Liver (tissue), 9 donors: Measurements from ENCODE around the gene TFPI. TPM values are rescaled to one million over a fixed set of nuclear protein-coding genes. Genes with fewer than 3 reads are reported as not detected.

ENCODE experiments used
- DNase-seq: peaks from one replicate; pipeline ENCODE4 v3.0.0-alpha.2; 2017; ENCODE audit warnings: low spot score
- H3K27ac ChIP-seq, 2 donors: one replicate each; pipeline ENCODE4 v1.7.0; 2013; ENCODE audit warnings: inconsistent platforms in 2 of 2, low read length in 2 of 2, control low read depth in 1 of 2, low read depth in 1 of 2, mild to moderate bottlenecking in 1 of 2
- H3K27me3 ChIP-seq, 4 donors: one replicate each; pipeline versions ENCODE4 v1.6.1 to v1.7.0; 2013; ENCODE audit warnings: low read length in 3 of 4, inconsistent platforms in 1 of 4, mild to moderate bottlenecking in 1 of 4, moderate library complexity in 1 of 4; ENCODE audit not compliant: control insufficient read depth in 4 of 4, insufficient read depth in 4 of 4
- H3K36me3 ChIP-seq, 4 donors: one replicate each; pipeline versions ENCODE4 v1.6.1 to v1.7.0; 2013; ENCODE audit warnings: low read length in 3 of 4, mild to moderate bottlenecking in 3 of 4, low read depth in 1 of 4, moderate library complexity in 1 of 4; ENCODE audit not compliant: control insufficient read depth in 4 of 4, insufficient read depth in 3 of 4
- H3K4me1 ChIP-seq, 4 donors: one replicate each; pipeline versions ENCODE4 v1.6.1 to v1.7.0; 2013; ENCODE audit warnings: low read length in 3 of 4, mild to moderate bottlenecking in 3 of 4, moderate library complexity in 1 of 4; ENCODE audit not compliant: control insufficient read depth in 4 of 4, insufficient read depth in 4 of 4
- H3K4me3 ChIP-seq, 3 donors: one replicate each; pipeline versions ENCODE4 v1.6.1 to v1.7.0; 2013; ENCODE audit warnings: low read length in 3 of 3, control low read depth in 1 of 3, low read depth in 1 of 3, mild to moderate bottlenecking in 1 of 3
- H3K9ac ChIP-seq, 2 donors: one replicate each; pipeline ENCODE4 v1.7.0; 2013; ENCODE audit warnings: low read length in 2 of 2, mild to moderate bottlenecking in 2 of 2, moderate library complexity in 2 of 2, control low read depth in 1 of 2, low read depth in 1 of 2
- H3K9me3 ChIP-seq, 4 donors: one replicate each; pipeline versions ENCODE4 v1.6.1 to v1.7.0; 2013; ENCODE audit warnings: low read length in 3 of 4; ENCODE audit not compliant: control insufficient read depth in 4 of 4
- ATF3 ChIP-seq: IDR thresholded peaks from 2 replicates; pipeline ENCODE4 v1.6.1; 2016; ENCODE audit warnings: antibody characterized with exemption
- CTCF ChIP-seq: fragments of 150-350 bp; IDR thresholded peaks from 2 replicates; pipeline ENCODE4 v1.5.1; 2017; ENCODE audit warnings: improper control_type of control experiment, low read depth, low read length; ENCODE audit not compliant: missing input control
- EGR1 ChIP-seq, 2 donors: IDR thresholded peaks; 2 replicates each; pipeline ENCODE4 v1.6.1; 2016 to 2018; ENCODE audit warnings: antibody characterized with exemption in 2 of 2, low read depth in 2 of 2
- FOXA1 ChIP-seq: IDR thresholded peaks from 2 replicates; pipeline ENCODE4 v1.6.1; 2016; ENCODE audit warnings: antibody characterized with exemption
- FOXA2 ChIP-seq: IDR thresholded peaks from 2 replicates; pipeline ENCODE4 v1.6.1; 2016; ENCODE audit warnings: antibody characterized with exemption
- GABPA ChIP-seq, 2 donors: IDR thresholded peaks in 1 of 2; conservative IDR thresholded peaks in 1 of 2; 2 replicates each; pipeline ENCODE4 v1.6.1; 2016; ENCODE audit warnings: antibody characterized with exemption in 2 of 2, mild to moderate bottlenecking in 1 of 2, moderate library complexity in 1 of 2
- HNF4A ChIP-seq, 2 donors: conservative IDR thresholded peaks; 2 replicates each; pipeline ENCODE4 v1.6.1; 2016; ENCODE audit warnings: antibody characterized with exemption in 2 of 2, mild to moderate bottlenecking in 2 of 2
- HNF4G ChIP-seq: IDR thresholded peaks from 2 replicates; pipeline ENCODE4 v1.6.1; 2016; ENCODE audit warnings: antibody characterized with exemption
- JUND ChIP-seq, 2 donors: IDR thresholded peaks; 2 replicates each; pipeline ENCODE4 v1.6.1; 2016; ENCODE audit warnings: antibody characterized with exemption in 2 of 2
- MAX ChIP-seq: IDR thresholded peaks from 2 replicates; pipeline ENCODE4 v1.6.1; 2016; ENCODE audit warnings: antibody characterized with exemption
- NR2F2 ChIP-seq: IDR thresholded peaks from 2 replicates; pipeline ENCODE4 v1.6.1; 2016; ENCODE audit warnings: antibody characterized with exemption
- RAD21 ChIP-seq, 2 donors: IDR thresholded peaks; 2 replicates each; pipeline ENCODE4 v1.6.1; 2016; ENCODE audit warnings: antibody characterized with exemption in 2 of 2, mild to moderate bottlenecking in 2 of 2
- RXRA ChIP-seq, 2 donors: IDR thresholded peaks; 2 replicates each; pipeline ENCODE4 v1.6.1; 2017 to 2018; ENCODE audit warnings: antibody characterized with exemption in 2 of 2, mild to moderate bottlenecking in 1 of 2
- SP1 ChIP-seq: IDR thresholded peaks from 2 replicates; pipeline ENCODE4 v1.6.1; 2018; ENCODE audit warnings: antibody characterized with exemption, mild to moderate bottlenecking
- TAF1 ChIP-seq: conservative IDR thresholded peaks from 2 replicates; pipeline ENCODE4 v1.6.1; 2016; ENCODE audit warnings: antibody characterized with exemption, mild to moderate bottlenecking
- YY1 ChIP-seq: IDR thresholded peaks from 2 replicates; pipeline ENCODE4 v1.6.1; 2016; ENCODE audit warnings: antibody characterized with exemption, mild to moderate bottlenecking
- WGBS: extraction: QIAGEN DNeasy Blood & Tissue Kit; methylation state at CpG from one replicate; pipeline ENCODE4 v1.1.7; 2013; 5-methylcytosine and 5-hydroxymethylcytosine counted together
- polyA plus RNA-seq, 2 donors: library from polyadenylated mRNA; stranded (reverse) in 1 of 2; unstranded in 1 of 2; fragments of 200-250 nt in 1 of 2; fragments of >200 nt in 1 of 2; fragmentation: Nextera tagmentation in 1 of 2; extraction: Ambion mirVana in 1 of 2; gene quantifications; one replicate each; pipeline versions ENCODE4 v1.2.1 to v1.2.3, GENCODE V29; 2013 to 2015
- total RNA-seq, 2 donors: library from RNA; depleted of rRNA; stranded (reverse); fragments of >200 nt; gene quantifications; one replicate each; pipeline ENCODE4 v1.2.3, GENCODE V29; 2014
- TF ChIP-seq, protein P1 (sequence below): IDR thresholded peaks from 2 replicates; pipeline ENCODE4 v1.6.1; 2016; ENCODE audit warnings: antibody characterized with exemption, mild to moderate bottlenecking
- TF ChIP-seq, protein P2 (sequence below): IDR thresholded peaks from 2 replicates; pipeline ENCODE4 v1.6.1; 2016; ENCODE audit warnings: antibody characterized with exemption
- donor health status: healthy.
- donor health status: healthy.
- donor health status: healthy.
- donor health status: healthy.
- donor health status: healthy.

The TFPI gene
- total and polyA plus RNA-seq, 4 donors: 55.8 to 211 (median 130) TPM

DNA sequence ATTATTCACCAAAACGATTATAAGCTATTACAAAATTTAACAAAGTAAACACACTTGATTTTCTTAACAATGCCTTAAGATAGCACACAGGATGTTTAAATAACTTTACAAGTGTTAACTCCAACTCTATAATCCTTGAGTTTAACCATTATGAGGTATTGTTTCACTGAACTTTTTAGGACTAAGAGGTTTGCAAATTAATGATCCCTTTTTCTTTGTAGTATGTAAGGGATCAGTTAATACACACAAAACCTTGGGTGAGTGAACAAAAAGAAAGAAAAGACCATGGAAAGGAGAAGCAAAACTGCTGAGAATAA is 21.5 kb upstream of the TFPI start (continued):
- TF ChIP-seq, protein P1, sequence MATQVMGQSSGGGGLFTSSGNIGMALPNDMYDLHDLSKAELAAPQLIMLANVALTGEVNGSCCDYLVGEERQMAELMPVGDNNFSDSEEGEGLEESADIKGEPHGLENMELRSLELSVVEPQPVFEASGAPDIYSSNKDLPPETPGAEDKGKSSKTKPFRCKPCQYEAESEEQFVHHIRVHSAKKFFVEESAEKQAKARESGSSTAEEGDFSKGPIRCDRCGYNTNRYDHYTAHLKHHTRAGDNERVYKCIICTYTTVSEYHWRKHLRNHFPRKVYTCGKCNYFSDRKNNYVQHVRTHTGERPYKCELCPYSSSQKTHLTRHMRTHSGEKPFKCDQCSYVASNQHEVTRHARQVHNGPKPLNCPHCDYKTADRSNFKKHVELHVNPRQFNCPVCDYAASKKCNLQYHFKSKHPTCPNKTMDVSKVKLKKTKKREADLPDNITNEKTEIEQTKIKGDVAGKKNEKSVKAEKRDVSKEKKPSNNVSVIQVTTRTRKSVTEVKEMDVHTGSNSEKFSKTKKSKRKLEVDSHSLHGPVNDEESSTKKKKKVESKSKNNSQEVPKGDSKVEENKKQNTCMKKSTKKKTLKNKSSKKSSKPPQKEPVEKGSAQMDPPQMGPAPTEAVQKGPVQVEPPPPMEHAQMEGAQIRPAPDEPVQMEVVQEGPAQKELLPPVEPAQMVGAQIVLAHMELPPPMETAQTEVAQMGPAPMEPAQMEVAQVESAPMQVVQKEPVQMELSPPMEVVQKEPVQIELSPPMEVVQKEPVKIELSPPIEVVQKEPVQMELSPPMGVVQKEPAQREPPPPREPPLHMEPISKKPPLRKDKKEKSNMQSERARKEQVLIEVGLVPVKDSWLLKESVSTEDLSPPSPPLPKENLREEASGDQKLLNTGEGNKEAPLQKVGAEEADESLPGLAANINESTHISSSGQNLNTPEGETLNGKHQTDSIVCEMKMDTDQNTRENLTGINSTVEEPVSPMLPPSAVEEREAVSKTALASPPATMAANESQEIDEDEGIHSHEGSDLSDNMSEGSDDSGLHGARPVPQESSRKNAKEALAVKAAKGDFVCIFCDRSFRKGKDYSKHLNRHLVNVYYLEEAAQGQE: no peak
- TF ChIP-seq YY1: no peak
- TF ChIP-seq FOXA1: no peak
- TF ChIP-seq GABPA (IDR thresholded peaks at IDR 0.05 in 1 of 2, conservative IDR thresholded peaks at IDR 0.05 in 1 of 2): no peak

- Histone ChIP-seq H3K9me3 (peaks cover 0 to 3% (median 0%) of the 10 kb centered on the region in 4 donors), H3K36me3 (no peaks in the 10 kb centered on the region), H3K9ac (peak overlapping the region in 1 of 2 donors; percentile 12), H3K27me3 (no peaks in the 10 kb centered on the region), H3K27ac (peak overlapping the region; percentile 31 to 34), H3K4me1 (peaks cover 0 to 3% (median 0%) of the 10 kb centered on the region in 4 donors), H3K4me3 (no peak overlapping the region)
- DNase-seq: no peak
- TF ChIP-seq NR2F2 (peak; percentile 55), YY1 (no peak), RAD21 (IDR thresholded peaks at IDR 0.05) (peak; percentile 9 to 11), TAF1 (no peak), SP1 (peak; percentile 14), FOXA2 (no peak), RXRA (IDR thresholded peaks at IDR 0.05) (no peak), FOXA1 (no peak), MAX (no peak), HNF4G (no peak), EGR1 (IDR thresholded peaks at IDR 0.05; ENCODE audit: low read depth in 2 of 2) (no peak), GABPA (IDR thresholded peaks at IDR 0.05 in 1 of 2, conservative IDR thresholded peaks at IDR 0.05 in 1 of 2) (no peak), ATF3 (no peak), JUND (IDR thresholded peaks at IDR 0.05) (no peak), CTCF (no peak), HNF4A (conservative IDR thresholded peaks at IDR 0.05) (no peak)
- TF ChIP-seq, protein P1: no peak
- TF ChIP-seq, protein P2, sequence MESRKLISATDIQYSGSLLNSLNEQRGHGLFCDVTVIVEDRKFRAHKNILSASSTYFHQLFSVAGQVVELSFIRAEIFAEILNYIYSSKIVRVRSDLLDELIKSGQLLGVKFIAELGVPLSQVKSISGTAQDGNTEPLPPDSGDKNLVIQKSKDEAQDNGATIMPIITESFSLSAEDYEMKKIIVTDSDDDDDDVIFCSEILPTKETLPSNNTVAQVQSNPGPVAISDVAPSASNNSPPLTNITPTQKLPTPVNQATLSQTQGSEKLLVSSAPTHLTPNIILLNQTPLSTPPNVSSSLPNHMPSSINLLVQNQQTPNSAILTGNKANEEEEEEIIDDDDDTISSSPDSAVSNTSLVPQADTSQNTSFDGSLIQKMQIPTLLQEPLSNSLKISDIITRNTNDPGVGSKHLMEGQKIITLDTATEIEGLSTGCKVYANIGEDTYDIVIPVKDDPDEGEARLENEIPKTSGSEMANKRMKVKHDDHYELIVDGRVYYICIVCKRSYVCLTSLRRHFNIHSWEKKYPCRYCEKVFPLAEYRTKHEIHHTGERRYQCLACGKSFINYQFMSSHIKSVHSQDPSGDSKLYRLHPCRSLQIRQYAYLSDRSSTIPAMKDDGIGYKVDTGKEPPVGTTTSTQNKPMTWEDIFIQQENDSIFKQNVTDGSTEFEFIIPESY: no peak
- 50% methylated on average over 3 of the region's 3 CpGs for WGBS
Observed at GRCh38 chr2:187574969-187575750, 20.9 kb upstream of the TFPI start.
